ENCODE measurements around the gene INSYN1. TPM values are rescaled to one million over a fixed set of nuclear protein-coding genes. Genes with fewer than 3 reads are reported as not detected.

Gene INSYN1
- total RNA-seq, 4 donors from 2014 or later = 1.5 to 4.5 (median 2.3) TPM

GRCh38 chr15:73712107-73712506 lies 41.0 kb downstream of the INSYN1 start:
- Histone ChIP-seq H3K4me3 (no peak overlapping the region), H3K27me3 (no peaks in the 10 kb centered on the region), H3K4me1 (peaks cover 0 to 7% (median 0%) of the 10 kb centered on the region in 4 donors), H3K36me3 (no peaks in the 10 kb centered on the region), H3K9me3 (no peaks in the 10 kb centered on the region), H3K27ac (no peak overlapping the region)
- in situ Hi-C loops (cut with MboI; ENCODE audit: low pct_ligation_motif_present in 1 of 4, low pct_unique_long_range_greater_than_20kb in 1 of 4, low sequenced_read_pairs in 3 of 4) = loop anchor here in 1 of 4 donors (25.0 kb wide), 1 partner anchor 150 kb away; no protein-coding TSS in a partner anchor
- no peak for DNase-seq
- TF ChIP-seq POLR2A (IDR thresholded peaks at IDR 0.05) = no peak
- intact Hi-C loops (cut with DNase I; ENCODE audit: low total_unique reads) = no loop called here

- TF ChIP-seq, protein P1, sequence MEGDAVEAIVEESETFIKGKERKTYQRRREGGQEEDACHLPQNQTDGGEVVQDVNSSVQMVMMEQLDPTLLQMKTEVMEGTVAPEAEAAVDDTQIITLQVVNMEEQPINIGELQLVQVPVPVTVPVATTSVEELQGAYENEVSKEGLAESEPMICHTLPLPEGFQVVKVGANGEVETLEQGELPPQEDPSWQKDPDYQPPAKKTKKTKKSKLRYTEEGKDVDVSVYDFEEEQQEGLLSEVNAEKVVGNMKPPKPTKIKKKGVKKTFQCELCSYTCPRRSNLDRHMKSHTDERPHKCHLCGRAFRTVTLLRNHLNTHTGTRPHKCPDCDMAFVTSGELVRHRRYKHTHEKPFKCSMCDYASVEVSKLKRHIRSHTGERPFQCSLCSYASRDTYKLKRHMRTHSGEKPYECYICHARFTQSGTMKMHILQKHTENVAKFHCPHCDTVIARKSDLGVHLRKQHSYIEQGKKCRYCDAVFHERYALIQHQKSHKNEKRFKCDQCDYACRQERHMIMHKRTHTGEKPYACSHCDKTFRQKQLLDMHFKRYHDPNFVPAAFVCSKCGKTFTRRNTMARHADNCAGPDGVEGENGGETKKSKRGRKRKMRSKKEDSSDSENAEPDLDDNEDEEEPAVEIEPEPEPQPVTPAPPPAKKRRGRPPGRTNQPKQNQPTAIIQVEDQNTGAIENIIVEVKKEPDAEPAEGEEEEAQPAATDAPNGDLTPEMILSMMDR (IDR thresholded peaks at IDR 0.05) = no peak
- TF ChIP-seq POLR2AphosphoS5 (IDR thresholded peaks at IDR 0.05) = no peak
- in situ Hi-C loops (cut with MboI; ENCODE audit: low pct_ligation_motif_present in 1 of 4, low pct_unique_long_range_greater_than_20kb in 1 of 4, low sequenced_read_pairs in 3 of 4) = loop anchor here in 1 of 4 donors (25.0 kb wide), 1 partner anchor 149 kb away; no protein-coding TSS in a partner anchor
- no peak for DNase-seq
Measured at GRCh38 chr15:73711526-73711925, 41.6 kb downstream of the INSYN1 start.

GRCh38 chr15:73710321-73710720 lies 42.8 kb downstream of the INSYN1 start:
- WGBS, 2 donors (ENCODE audit: low coverage in 1 of 2) = 92% methylated on average over 5 of the region's 5 CpGs; no CpG with 5 or more reads in 1 of the 2 donors
- Histone ChIP-seq H3K36me3 (no peaks in the 10 kb centered on the region), H3K4me1 (peaks cover 0 to 7% (median 0%) of the 10 kb centered on the region in 4 donors), H3K4me3 (no peak overlapping the region), H3K27me3 (no peaks in the 10 kb centered on the region), H3K9me3 (no peaks in the 10 kb centered on the region), H3K27ac (no peak overlapping the region)
- in situ Hi-C loops (cut with MboI; ENCODE audit: low pct_ligation_motif_present in 1 of 4, low pct_unique_long_range_greater_than_20kb in 1 of 4, low sequenced_read_pairs in 3 of 4) (loop anchor here in 1 of 4 donors (25.0 kb wide), 1 partner anchor 148 kb away; no protein-coding TSS in a partner anchor), intact Hi-C loops (cut with DNase I; ENCODE audit: low total_unique reads) (no loop called here)
- TF ChIP-seq, protein P1 (IDR thresholded peaks at IDR 0.05) = no peak
- TF ChIP-seq POLR2A (IDR thresholded peaks at IDR 0.05) = no peak
- no peak for TF ChIP-seq EP300 (IDR thresholded peaks at IDR 0.05; ENCODE audit: low read depth)
- TF ChIP-seq POLR2AphosphoS5 (IDR thresholded peaks at IDR 0.05) = no peak
- DNase-seq = no peak

More at GRCh38 chr15:73711526-73711925, 41.6 kb downstream of the INSYN1 start:
- Histone ChIP-seq H3K9me3 (no peaks in the 10 kb centered on the region), H3K27ac (no peak overlapping the region), H3K36me3 (no peaks in the 10 kb centered on the region), H3K4me3 (no peak overlapping the region), H3K4me1 (peaks cover 0 to 7% (median 0%) of the 10 kb centered on the region in 4 donors), H3K27me3 (no peaks in the 10 kb centered on the region)
- 67 to 85% methylated on average over 1 to 4 of the region's 4 CpGs for WGBS, 2 donors (ENCODE audit: low coverage in 1 of 2)
- intact Hi-C loops (cut with DNase I; ENCODE audit: low total_unique reads) = no loop called here

- no peaks in the 10 kb centered on the region for H3K36me3 ChIP-seq
- in situ Hi-C loops (cut with MboI; ENCODE audit: low pct_ligation_motif_present in 1 of 4, low pct_unique_long_range_greater_than_20kb in 1 of 4, low sequenced_read_pairs in 3 of 4) = loop anchor here in 1 of 4 donors (25.0 kb wide), 1 partner anchor 147 kb away; no protein-coding TSS in a partner anchor
Measured at GRCh38 chr15:73709686-73710085, 43.5 kb downstream of the INSYN1 start.

GRCh38 chr15:73709241-73709640 lies 43.9 kb downstream of the INSYN1 start:
- Histone ChIP-seq H3K27me3 (no peaks in the 10 kb centered on the region), H3K4me3 (no peak overlapping the region), H3K27ac (no peak overlapping the region), H3K9me3 (no peaks in the 10 kb centered on the region), H3K4me1 (peaks cover 0 to 7% (median 0%) of the 10 kb centered on the region in 4 donors), H3K36me3 (no peaks in the 10 kb centered on the region)
- intact Hi-C loops (cut with DNase I; ENCODE audit: low total_unique reads) = no loop called here
- TF ChIP-seq POLR2AphosphoS5 (IDR thresholded peaks at IDR 0.05) (no peak), POLR2A (IDR thresholded peaks at IDR 0.05) (no peak), EP300 (IDR thresholded peaks at IDR 0.05; ENCODE audit: low read depth) (no peak)
- TF ChIP-seq, protein P1 (IDR thresholded peaks at IDR 0.05) = no peak
- 89% methylated on average over 6 of the region's 6 CpGs; no CpG with 5 or more reads in 1 of the 2 donors for WGBS, 2 donors (ENCODE audit: low coverage in 1 of 2)
- DNase-seq = no peak
- in situ Hi-C loops (cut with MboI; ENCODE audit: low pct_ligation_motif_present in 1 of 4, low pct_unique_long_range_greater_than_20kb in 1 of 4, low sequenced_read_pairs in 3 of 4) = loop anchor here in 1 of 4 donors (25.0 kb wide), 1 partner anchor 147 kb away; no protein-coding TSS in a partner anchor

More at GRCh38 chr15:73709686-73710085, 43.5 kb downstream of the INSYN1 start:
- no peak for TF ChIP-seq POLR2A (IDR thresholded peaks at IDR 0.05)
- peak; percentile 47 for DNase-seq
- WGBS, 2 donors (ENCODE audit: low coverage in 1 of 2) = 39% methylated on average over 4 of the region's 4 CpGs; no CpG with 5 or more reads in 1 of the 2 donors
- H3K27ac ChIP-seq = no peak overlapping the region
- peaks cover 0 to 7% (median 0%) of the 10 kb centered on the region in 4 donors for H3K4me1 ChIP-seq
- H3K9me3 ChIP-seq = no peaks in the 10 kb centered on the region
- intact Hi-C loops (cut with DNase I; ENCODE audit: low total_unique reads) = no loop called here
- no peak overlapping the region for H3K4me3 ChIP-seq
- H3K27me3 ChIP-seq = no peaks in the 10 kb centered on the region
